ENCODE data around the gene NDUFB5.

DNA sequence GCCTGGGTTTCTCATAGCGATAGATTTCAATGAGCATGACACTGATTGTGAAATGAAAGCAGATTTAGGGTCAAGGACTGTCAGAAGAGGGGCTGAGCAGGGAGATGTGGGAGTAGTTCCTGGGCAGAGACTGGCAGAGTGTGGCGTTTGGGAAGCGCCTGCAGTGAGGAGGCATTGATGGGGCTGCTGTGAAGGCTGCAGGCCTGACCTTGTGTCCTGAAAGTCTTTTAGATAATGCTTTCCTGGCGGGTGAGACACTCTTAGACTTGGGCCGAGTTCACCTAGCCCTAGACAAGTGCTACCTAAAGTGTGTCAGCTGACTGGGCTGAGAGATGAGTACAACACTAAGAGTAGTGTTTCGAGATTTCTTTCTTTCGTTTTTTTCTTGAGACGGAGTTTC, 68.9 kb downstream of the NDUFB5 start:
- TF ChIP-seq CTCF (IDR thresholded peaks at IDR 0.05 in 2 of 3, conservative IDR thresholded peaks at IDR 0.05 in 1 of 3; ENCODE audit: borderline replicate concordance in 1 of 3, insufficient read depth in 1 of 3, low read depth in 2 of 3, low read length in 2 of 3): no peak
- TF ChIP-seq SIN3A (IDR thresholded peaks at IDR 0.05; ENCODE audit: low read depth): no peak
